Upper lobe of left lung (tissue), 4 donors: ENCODE data around the gene PLIN1.

Experiments
- CTCF ChIP-seq, 6 experiments: fragments of 450-650 bp in 4 of 6; fragments of 200-600 bp in 2 of 6; sonication (generic) in 2 of 6; IDR thresholded peaks; one replicate each; pipeline ENCODE4 v1.5.1; 2016 to 2019; ENCODE audit warnings: antibody characterized with exemption in 6 of 6
- EP300 ChIP-seq, 4 donors: sonication (generic); formaldehyde crosslinking; IDR thresholded peaks; one replicate each; pipeline ENCODE4 v1.5.1; 2017; ENCODE audit warnings: antibody characterized with exemption in 4 of 4, control low read depth in 2 of 4
- POLR2A ChIP-seq, 4 donors: fragments of 450-650 bp; IDR thresholded peaks; one replicate each; pipeline ENCODE4 v1.5.1; 2016 to 2017; ENCODE audit warnings: antibody characterized with exemption in 4 of 4, mild to moderate bottlenecking in 2 of 4
- POLR2AphosphoS5 ChIP-seq, 2 donors: sonication (generic); formaldehyde crosslinking; IDR thresholded peaks; one replicate each; pipeline ENCODE4 v1.5.1; 2017; ENCODE audit warnings: antibody characterized with exemption in 2 of 2

GRCh38 chr15:89659295-89659694, 19.9 kb downstream of the PLIN1 start:
- TF ChIP-seq POLR2AphosphoS5 (IDR thresholded peaks at IDR 0.05), result no peak
- no peak for TF ChIP-seq POLR2A (IDR thresholded peaks at IDR 0.05)
- no peak for TF ChIP-seq CTCF (IDR thresholded peaks at IDR 0.05)
- TF ChIP-seq EP300 (IDR thresholded peaks at IDR 0.05), result no peak
